NCI-H524 treated with DMSO at 0.1 percent for 48 hours (cell line): Measurements from ENCODE around the gene NRSN2.
A peak's percentile ranks its signal among the peaks of the same experiment; 100 is the strongest.
"Not testable (repeated sequence)": the region's sequence is repeated elsewhere in the genome, so short reads cannot be mapped to it uniquely, and the experiment has no call there.

Experiments used
- DNase-seq: peaks from one replicate; lab custom pipeline; 2025; lab: John Stamatoyannopoulos, UW

NRSN2 gene

DNA sequence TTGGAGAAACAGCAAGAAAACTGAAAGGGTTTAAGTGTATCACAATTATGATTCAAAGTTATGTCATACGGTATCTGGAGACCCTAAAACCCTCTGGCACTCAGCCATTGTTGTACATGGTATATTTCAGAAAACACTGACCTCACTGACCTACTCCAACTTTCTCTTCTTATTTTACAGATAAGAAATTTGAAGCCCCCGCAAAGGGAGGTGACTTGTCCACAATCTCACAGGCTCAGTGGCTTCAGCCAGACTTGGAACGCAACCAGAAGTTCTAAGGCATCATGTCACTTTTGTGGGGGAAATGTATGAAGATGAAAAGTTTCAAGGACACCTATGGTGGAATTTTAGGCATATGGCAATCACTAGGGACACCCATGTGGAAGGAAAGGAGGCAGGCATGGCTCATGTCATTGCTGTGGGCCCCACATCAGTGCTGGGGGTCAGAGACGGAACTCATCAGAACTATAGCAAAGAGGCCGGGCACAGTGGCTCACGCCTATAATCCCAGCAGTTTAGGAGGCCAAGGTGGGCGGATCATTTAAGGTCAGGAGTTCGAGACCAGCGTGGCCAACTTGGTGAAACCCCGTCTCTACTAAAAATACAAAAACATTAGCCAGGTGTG is 28.5 kb downstream of the NRSN2 start:
- no peak for DNase-seq

DNA sequence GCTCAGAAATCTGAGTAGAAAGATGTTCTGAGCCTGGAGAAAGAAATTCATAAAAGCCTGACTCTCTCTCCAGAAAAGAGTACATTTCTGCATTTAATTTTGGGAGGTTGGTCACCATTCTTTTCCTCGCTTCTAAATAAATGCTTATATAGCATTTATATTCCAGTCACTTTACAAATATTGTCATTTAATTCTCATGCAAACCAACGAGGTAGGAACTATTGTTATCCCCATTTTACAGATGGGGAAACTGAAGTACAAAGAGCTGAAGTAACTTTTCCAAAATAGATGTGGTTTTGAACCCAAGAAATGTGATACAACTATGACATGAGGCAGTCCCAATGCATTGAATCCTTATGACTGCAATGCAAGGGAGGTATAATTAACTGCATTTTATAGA is 29.2 kb downstream of the NRSN2 start:
- DNase-seq = no peak

DNA sequence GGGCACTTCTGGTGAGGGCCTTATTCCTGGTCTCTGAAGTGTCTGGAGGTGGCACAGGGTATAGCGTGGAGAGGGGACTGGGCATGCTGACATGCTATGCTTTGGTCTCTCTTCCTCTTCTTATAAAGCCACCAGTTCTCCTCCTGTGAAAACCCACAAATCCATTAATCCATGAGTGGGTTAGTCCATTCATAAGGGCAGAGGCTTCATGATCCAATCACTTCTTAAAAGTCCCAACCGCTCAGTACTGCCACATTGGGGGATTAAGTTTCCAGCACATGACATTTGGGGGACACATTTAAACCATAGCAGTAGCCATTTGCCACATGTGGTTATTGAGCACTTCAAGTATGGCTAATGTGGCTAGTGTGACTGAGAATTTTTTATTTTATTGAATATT is 29.8 kb downstream of the NRSN2 start:
- DNase-seq = no peak

DNA sequence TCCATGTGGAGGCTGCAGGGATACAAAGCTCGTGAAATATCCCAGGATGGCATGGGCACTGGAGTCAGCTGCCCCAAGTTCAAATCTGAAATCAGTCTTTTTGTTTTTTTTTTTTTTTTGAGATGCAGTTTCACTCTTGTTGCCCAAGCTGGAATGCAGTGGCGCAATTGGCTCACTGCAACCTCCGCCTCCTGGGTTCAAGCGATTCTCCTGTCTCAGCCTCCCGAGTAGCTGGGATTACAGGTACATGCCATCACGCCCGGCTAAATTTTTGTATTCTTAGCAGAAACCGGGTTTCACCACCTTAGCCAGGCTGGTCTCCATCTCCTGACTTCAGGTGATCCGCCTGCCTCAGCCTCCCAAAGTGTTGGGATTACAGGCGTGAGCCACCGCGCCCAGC is 30.7 kb downstream of the NRSN2 start:
- not testable (repeated sequence) for DNase-seq

DNA sequence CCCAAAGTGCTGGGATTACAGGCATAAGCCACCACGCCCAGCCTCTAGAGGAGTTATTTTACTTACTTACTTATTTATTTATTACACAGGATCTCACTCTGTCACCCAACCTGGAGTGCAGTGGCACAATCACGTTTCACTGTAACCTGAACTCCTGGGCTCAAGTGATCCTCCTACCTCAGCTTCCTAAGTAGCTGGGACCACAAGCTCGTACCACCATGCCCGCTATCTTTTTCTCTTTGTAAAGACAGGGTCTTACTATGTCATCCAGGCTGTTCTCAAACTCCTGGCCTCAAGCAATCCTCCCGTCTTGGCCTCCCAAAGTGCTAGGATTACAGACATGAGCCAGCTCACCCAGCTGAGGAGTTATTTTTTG is 32.0 kb downstream of the NRSN2 start:
- no peak for DNase-seq

DNA sequence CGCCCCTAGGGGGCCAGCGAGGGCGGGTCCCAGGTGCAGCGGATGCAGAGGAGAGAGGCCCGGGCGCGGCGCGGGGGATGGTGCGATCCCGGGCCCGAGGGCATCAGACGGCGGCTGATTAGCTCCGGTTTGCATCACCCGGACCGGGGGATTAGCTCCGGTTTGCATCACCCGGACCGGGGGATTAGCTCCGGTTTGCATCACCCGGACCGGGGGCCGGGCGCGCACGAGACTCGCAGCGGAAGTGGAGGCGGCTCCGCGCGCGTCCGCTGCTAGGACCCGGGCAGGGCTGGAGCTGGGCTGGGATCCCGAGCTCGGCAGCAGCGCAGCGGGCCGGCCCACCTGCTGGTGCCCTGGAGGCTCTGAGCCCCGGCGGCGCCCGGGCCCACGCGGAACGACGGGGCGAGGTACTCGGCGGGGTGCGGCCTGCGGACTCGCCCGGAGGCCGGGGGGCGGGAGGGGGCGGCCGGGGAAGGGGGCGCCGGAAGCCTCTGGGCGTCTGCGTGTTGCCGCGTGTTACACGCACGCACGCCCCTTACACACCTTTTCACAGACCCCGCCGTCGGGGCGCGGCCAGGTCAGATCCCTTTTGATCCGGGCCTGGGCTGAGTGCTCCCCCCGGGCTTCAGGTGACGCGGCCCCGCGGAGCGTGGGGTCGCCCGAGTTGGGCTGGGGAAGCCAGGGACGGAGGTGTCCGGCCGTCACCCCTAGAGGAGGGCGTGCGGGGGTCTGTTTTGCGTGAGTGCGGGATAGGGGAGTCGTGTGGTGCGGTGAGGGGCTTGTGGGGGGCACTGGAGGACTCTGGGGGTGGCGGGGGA is 34.1 kb downstream of the NRSN2 start:
- no peak for DNase-seq

DNA sequence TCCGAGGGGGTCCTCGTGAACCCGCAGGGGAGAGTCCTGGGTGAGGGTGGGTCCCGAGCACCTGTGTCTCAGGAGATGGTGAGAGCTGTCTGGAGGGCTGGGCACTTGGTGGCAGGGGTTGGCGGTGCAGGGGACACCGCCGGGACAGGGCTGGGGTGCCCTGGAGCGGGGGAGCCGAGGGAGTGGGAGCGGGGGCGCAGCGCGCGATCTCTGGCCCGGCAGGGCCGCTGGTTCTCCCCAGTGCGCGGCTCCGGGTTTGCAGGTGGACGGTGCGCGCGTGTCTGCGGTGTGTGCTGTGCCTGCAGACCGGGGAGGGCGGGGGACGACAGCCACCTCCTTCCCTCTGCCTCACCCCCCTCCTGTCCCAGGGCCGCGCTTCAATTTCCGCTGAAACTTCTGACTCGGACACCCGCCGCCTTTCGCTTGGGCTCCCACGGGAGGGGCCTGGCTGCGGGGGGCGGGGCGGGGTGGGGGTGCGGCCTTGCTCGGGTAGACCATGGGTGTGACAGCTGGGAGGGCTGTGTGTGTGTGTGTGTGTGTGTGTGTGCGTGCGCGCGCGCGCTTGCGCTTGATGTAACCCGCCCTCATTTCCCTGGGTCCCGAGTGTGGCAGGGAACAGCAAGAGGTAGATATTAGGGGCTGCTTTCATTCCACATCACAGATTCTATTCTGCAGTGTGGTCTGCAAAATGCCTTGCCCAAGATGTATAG is 34.8 kb downstream of the NRSN2 start:
- peak; percentile 48 for DNase-seq

DNA sequence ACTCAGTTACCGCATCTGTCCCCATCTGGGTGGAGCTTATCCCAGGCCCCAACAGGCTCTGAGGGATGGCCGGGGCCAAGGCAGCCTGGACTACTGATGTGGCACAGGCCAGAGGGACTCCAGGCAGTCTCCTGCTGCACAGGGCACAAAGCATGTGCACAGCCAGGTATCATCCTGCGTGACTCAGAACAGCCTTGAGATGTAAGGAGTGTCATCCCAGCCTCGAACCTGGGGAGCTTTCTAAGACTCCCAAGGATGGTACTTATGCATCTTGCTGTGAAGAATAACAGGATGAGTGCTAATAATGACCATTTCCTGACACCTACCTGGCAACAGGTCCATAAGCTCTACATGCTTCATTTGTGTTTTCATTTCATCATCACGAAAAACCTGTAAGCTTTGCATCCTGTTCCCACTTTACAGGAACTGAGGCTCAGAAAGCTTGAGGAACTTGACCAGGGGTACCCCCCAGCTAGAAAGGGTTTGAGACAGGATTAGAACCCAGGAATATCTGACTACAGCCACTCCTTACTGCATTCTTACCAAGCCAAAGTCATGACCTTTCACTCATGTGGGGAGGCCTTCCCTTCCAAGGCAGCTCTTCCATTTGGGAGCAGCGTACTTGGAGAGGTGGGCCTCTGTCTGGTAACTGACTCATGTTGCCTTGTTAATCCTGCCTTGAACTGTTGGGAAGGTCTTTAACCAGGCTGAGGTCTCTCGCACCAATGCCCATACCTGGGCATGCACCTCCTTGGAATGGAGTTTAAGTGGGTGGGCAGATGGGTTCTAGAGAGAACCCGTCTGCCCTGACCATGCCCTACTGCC is 35.6 kb downstream of the NRSN2 start:
- DNase-seq = no peak

DNA sequence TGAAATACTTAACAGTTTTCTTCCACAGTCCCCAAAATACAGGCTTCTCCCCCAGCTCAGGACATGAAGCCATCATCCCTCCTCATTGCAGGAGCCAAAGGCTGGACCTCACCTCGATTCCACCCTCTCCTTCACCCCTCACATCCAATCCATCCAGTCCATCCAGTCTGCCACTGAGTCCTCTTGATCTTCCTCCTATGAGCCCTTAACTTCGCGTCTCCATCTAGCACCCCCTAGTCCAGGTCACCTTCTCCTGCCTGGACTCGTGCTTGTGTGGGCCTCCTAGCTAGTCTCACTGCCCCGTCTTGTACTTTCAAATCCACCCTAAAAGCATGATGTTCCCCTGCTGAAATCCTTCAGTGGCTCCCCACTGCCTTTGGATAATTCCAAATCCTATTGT is 37.0 kb downstream of the NRSN2 start:
- DNase-seq = no peak

DNA sequence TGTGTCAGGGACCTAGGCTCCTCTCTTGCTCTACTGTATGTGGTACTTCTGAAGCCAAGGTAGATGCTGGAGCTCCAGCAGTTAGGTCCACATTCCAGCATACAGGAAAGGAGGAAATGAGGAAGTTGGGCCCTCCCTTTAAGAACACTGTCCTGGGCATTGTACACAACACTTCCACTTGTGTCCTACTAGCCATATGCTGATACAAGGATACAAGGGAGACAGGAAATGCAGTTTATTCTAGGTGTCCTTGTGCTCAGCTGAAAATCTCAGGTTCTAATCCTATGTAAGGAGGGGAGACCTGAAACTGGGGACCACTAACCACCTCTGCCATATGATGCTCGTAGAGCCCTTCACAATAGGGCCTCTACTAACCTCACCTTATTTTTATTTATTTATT is 37.8 kb downstream of the NRSN2 start:
- no peak for DNase-seq

DNA sequence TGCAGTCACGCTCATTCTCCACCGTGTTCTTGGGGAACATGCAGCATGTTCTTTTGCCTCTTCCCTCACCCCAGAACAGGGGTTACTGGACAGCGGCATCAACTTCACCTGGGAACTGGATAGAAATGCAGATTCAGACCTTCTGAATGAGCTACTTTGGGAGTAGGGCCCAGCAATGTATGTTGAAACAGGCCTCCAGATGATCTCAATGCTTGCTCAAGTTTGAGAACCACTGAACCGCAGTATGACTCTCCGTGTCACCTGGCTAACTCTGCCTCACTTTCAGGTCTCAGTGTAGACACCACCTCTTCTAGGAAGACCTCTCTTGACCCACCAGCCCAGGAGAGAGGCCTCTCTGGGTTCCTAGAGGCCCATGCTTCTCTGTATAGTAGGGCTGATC is 38.5 kb downstream of the NRSN2 start:
- DNase-seq = no peak

DNA sequence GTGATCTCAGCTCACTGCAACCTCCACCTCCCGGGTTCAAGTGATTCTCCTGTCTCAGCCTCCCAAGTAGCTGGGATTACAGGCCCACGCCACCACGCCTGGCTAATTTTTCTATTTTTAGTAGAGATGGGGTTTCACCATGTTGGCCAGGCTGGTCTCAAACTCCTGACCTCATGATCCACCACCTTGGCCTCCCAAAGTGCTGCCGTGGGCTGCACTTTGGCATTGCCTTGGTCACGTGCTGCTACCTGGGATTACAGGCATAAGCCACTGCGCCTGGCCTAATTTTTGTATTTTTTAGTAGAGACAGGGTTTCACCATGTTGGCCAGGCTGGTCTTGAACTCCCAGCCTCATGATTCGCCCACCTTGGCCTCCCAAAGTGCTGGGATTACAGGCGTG is 39.7 kb downstream of the NRSN2 start:
- DNase-seq = not testable (repeated sequence)

DNA sequence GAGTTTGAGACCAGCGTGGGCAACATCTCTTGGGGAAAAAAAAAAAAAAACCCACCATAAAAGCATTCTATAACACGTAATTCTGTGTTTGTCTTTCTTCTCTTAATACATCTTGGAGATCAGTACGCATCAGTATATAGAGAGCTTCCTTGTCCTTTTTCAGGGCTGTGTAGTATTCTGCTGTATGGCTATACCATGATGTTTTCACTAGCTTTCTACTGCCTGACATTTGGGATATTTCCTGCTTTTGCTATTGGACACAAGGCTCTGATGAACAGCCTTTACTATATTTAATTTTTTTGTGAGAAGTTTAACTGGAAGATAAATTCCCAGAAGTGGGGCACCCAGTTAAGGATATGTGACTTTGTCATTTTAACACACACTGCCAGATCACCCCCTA is 40.6 kb downstream of the NRSN2 start:
- no peak for DNase-seq

DNA sequence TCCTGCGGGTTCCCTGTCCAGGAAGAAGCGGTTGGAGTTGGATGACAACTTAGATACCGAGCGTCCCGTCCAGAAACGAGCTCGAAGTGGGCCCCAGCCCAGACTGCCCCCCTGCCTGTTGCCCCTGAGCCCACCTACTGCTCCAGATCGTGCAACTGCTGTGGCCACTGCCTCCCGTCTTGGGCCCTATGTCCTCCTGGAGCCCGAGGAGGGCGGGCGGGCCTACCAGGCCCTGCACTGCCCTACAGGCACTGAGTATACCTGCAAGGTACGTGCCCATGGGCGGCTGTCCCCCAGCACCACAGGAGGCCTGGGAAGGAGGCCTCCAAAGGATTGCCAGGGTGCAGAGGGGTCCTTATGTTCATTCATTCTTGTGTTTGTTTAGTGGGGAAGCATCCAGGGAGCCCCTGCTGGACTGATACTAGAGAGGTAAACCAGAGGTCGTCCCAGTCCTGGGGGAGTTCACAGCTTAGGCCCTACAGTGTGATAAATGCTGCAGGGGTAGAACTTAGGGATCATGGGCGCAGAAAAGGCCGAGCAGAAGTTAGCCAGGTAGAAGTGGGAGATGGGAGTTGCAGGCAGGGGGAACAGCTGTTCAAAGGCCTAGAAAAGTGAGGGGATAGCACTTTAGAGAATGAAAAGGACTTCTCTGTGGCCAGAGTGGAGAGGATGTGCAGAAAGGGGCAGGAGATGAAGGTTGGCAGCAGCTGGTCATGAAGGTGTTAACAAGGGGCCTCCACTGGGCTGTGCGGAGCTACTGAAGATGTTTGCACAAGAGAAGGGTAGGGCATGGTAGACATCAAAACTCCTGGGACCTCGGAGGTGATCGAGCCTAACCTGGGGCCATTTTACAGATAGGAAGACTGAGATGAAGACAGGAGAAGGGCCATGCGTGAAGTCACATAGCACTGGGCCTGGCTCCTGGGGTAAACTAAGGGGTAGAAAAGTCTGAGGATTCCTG is 41.4 kb downstream of the NRSN2 start:
- no peak for DNase-seq

DNA sequence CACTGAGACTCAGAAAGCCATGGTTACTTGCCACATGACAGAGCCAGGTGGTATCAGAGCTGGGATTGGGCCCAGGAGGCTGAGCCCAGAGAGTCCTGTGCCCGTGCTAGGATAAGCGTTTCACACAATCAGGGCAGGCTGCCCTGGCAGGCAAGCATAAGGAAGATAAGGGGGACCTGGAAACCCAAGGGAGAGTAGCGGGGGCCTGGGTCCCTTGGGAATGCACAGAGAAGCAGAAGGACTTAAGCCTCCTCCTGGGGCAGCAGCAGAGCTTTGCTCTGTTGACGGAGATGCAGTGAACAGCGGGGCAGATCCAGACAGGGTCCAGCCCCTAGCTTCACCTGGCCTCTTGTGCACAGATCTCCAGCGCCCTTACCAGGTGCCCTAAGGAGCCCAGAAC is 42.3 kb downstream of the NRSN2 start:
- DNase-seq = no peak

DNA sequence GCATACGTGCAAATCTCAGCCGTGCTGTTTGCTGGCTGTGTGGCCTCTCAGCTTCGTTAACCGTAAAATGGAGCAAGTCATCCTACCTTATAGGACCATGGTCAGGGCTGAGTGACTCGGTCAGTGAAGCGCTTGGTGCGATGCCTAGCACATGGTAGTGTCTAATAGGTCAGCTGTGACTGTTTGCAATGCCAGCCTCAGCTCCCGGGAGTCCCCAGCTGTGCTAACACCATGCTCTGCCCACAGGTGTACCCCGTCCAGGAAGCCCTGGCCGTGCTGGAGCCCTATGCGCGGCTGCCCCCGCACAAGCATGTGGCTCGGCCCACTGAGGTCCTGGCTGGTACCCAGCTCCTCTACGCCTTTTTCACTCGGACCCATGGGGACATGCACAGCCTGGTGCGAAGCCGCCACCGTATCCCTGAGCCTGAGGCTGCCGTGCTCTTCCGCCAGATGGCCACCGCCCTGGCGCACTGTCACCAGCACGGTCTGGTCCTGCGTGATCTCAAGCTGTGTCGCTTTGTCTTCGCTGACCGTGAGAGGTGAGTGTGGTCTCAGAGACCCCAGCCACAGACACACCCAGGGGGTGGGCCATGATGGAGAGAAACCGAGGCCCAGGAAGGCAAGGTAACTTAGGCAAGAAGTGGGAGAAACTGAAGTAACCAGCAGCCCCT is 44.3 kb downstream of the NRSN2 start:
- no peak for DNase-seq

DNA sequence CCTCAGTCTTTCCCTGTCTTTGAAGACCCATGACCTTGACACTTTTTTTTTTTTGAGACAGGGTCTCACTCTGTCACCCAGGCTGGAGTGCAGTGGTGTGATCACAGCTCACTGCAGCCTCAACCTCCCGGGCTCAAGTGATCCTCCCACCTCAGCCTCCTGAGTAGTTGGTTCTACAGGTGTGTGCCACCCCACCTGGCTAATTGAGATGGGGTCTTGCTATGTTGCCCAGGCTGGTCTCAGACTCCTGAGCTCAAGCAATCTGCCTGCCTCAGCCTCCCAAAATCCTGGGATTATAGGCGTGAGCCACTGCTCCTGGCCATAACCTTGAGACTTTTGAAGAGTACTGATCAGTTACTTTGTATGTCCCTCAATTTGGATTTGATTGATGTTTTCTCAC is 46.4 kb downstream of the NRSN2 start:
- DNase-seq = not testable (repeated sequence)

DNA sequence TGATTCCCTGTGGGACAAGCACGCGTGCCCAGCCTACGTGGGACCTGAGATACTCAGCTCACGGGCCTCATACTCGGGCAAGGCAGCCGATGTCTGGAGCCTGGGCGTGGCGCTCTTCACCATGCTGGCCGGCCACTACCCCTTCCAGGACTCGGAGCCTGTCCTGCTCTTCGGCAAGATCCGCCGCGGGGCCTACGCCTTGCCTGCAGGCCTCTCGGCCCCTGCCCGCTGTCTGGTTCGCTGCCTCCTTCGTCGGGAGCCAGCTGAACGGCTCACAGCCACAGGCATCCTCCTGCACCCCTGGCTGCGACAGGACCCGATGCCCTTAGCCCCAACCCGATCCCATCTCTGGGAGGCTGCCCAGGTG is 49.3 kb downstream of the NRSN2 start:
- no peak for DNase-seq

DNA sequence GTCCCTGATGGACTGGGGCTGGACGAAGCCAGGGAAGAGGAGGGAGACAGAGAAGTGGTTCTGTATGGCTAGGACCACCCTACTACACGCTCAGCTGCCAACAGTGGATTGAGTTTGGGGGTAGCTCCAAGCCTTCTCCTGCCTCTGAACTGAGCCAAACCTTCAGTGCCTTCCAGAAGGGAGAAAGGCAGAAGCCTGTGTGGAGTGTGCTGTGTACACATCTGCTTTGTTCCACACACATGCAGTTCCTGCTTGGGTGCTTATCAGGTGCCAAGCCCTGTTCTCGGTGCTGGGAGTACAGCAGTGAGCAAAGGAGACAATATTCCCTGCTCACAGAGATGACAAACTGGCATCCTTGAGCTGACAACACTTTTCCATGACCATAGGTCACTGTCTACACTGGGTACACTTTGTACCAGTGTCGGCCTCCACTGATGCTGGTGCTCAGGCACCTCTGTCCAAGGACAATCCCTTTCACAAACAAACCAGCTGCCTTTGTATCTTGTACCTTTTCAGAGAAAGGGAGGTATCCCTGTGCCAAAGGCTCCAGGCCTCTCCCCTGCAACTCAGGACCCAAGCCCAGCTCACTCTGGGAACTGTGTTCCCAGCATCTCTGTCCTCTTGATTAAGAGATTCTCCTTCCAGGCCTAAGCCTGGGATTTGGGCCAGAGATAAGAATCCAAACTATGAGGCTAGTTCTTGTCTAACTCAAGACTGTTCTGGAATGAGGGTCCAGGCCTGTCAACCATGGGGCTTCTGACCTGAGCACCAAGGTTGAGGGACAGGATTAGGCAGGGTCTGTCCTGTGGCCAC is 49.9 kb downstream of the NRSN2 start:
- no peak for DNase-seq
